Gastrocnemius medialis (tissue), 4 donors: ENCODE data around the gene WDR17. TPM values are rescaled to one million over a fixed set of nuclear protein-coding genes. Genes with fewer than 3 reads are reported as not detected.
A peak's percentile ranks its signal among the peaks of the same experiment; 100 is the strongest.

Experiments used
- ATAC-seq, 2 donors: fragments of 150-250 bp; one replicate each; pipeline ENCODE4 v1.9.1; 2016
- DNase-seq, 2 donors: peaks; one replicate each; pipeline ENCODE4 v3.0.0-alpha.2; 2019
- H3K27ac ChIP-seq, 4 donors: fragments of 200-600 bp; sonication (generic); 1 replicate in 1 of 4; 2 replicates in 3 of 4; pipeline ENCODE4 v1.5.1; 2016 to 2018; ENCODE audit warnings: mild to moderate bottlenecking in 2 of 4, moderate library complexity in 1 of 4
- H3K27me3 ChIP-seq, 3 donors: fragments of 200-600 bp; sonication (generic) in 2 of 3; 1 replicate in 1 of 3; 2 replicates in 2 of 3; pipeline versions ENCODE4 v1.5.1 to v1.6.0; 2016 to 2019; ENCODE audit warnings: mild to moderate bottlenecking in 1 of 3, moderate library complexity in 1 of 3
- H3K36me3 ChIP-seq, 2 donors: fragments of 200-600 bp; sonication (generic) in 1 of 2; one replicate each; pipeline ENCODE4 v1.5.1; 2017 to 2018
- H3K4me1 ChIP-seq, 2 donors: fragments of 200-600 bp; sonication (generic) in 1 of 2; one replicate each; pipeline ENCODE4 v1.5.1; 2016 to 2017; ENCODE audit warnings: mild to moderate bottlenecking in 2 of 2
- H3K4me3 ChIP-seq, 4 donors: fragments of 200-600 bp; sonication (generic) in 3 of 4; 1 replicate in 1 of 4; 2 replicates in 3 of 4; pipeline ENCODE4 v1.5.1; 2016 to 2019; ENCODE audit warnings: mild to moderate bottlenecking in 2 of 4
- H3K9me3 ChIP-seq, 3 donors: fragments of 200-600 bp; sonication (generic) in 2 of 3; 1 replicate in 1 of 3; 2 replicates in 2 of 3; pipeline ENCODE4 v1.5.1; 2016 to 2019
- CTCF ChIP-seq, 5 experiments: fragments of 450-650 bp in 3 of 5; fragments of 200-600 bp in 2 of 5; sonication (generic) in 2 of 5; IDR thresholded peaks in 4 of 5; conservative IDR thresholded peaks in 1 of 5; 1 replicate in 4 of 5; 2 replicates in 1 of 5; pipeline ENCODE4 v1.5.1; 2016 to 2019; ENCODE audit warnings: antibody characterized with exemption in 5 of 5, mild to moderate bottlenecking in 3 of 5, moderate library complexity in 3 of 5
- POLR2A ChIP-seq, 2 donors: fragments of 450-650 bp; IDR thresholded peaks; one replicate each; pipeline ENCODE4 v1.6.1; 2017; ENCODE audit warnings: antibody characterized with exemption in 2 of 2, mild to moderate bottlenecking in 2 of 2, moderate library complexity in 2 of 2
- in situ Hi-C, 4 donors: fragments of 200-750 bp; cut with MboI; loops; one replicate each; pipeline versions ENCODE4 v1.15.0 to v1.8.0; 2017; ENCODE audit warnings: low sequenced_read_pairs in 4 of 4
- intact Hi-C: fragments of 100-400 bp; cut with DNase I; formaldehyde crosslinking; loops from one replicate; pipeline ENCODE4 v1.15.1; 2023; ENCODE audit warnings: low total_unique reads
- total RNA-seq, 4 donors: library from RNA; depleted of rRNA; stranded (reverse); fragments of >200 nt; gene quantifications; one replicate each; pipeline versions ENCODE4 v1.1.0 to v1.2.3, GENCODE V29; 2016

The WDR17 gene
- total RNA-seq, 4 donors from 2014 or later = 0.10 to 0.36 (median 0.14) TPM

- no peak for ATAC-seq
- no peaks in the 10 kb centered on the region for H3K9me3 ChIP-seq
- in situ Hi-C loops = loop anchor here in 1 of 4 donors (25.0 kb wide), 1 partner anchor 198 kb away; no protein-coding TSS in a partner anchor
- no peak overlapping the region for H3K4me3 ChIP-seq
- intact Hi-C loops = no loop called here
- no peak overlapping the region for H3K27ac ChIP-seq
- H3K4me1 ChIP-seq = no peaks in the 10 kb centered on the region
- no peak for TF ChIP-seq POLR2A (IDR thresholded peaks at IDR 0.05)
- no peak for TF ChIP-seq CTCF (IDR thresholded peaks at IDR 0.05 in 4 of 5, conservative IDR thresholded peaks at IDR 0.05 in 1 of 5)
- DNase-seq = no peak
- H3K36me3 ChIP-seq = no peaks in the 10 kb centered on the region
- H3K27me3 ChIP-seq = no peaks in the 10 kb centered on the region
Measured at GRCh38 chr4:176139518-176139917, 73.9 kb downstream of the WDR17 start.

- intact Hi-C loops (no loop called here), in situ Hi-C loops (loop anchor here in 1 of 4 donors (25.0 kb wide), 1 partner anchor 195 kb away; no protein-coding TSS in a partner anchor)
- H3K4me1 ChIP-seq = no peaks in the 10 kb centered on the region
- no peak for DNase-seq
- no peaks in the 10 kb centered on the region for H3K36me3 ChIP-seq
- ATAC-seq = no peak
- H3K9me3 ChIP-seq = no peaks in the 10 kb centered on the region
- H3K4me3 ChIP-seq = no peak overlapping the region
- H3K27ac ChIP-seq = no peak overlapping the region
- no peaks in the 10 kb centered on the region for H3K27me3 ChIP-seq
- no peak for TF ChIP-seq CTCF (IDR thresholded peaks at IDR 0.05 in 4 of 5, conservative IDR thresholded peaks at IDR 0.05 in 1 of 5)
- no peak for TF ChIP-seq POLR2A (IDR thresholded peaks at IDR 0.05)
Measured at GRCh38 chr4:176142253-176142652, 76.6 kb downstream of the WDR17 start.

- H3K4me3 ChIP-seq = no peak overlapping the region
- no peak for ATAC-seq
- in situ Hi-C loops = loop anchor here (5.0 to 25.0 kb wide), 4 partner anchors 127 to 187 kb away; no protein-coding TSS in a partner anchor
Measured at GRCh38 chr4:176149680-176150355, 84.2 kb downstream of the WDR17 start.

GRCh38 chr4:176150356-176150682, 84.7 kb downstream of the WDR17 start:
- Histone ChIP-seq H3K27ac (peak overlapping the region in 3 of 4 donors; percentile 14 to 55 (median 42)), H3K4me1 (peaks cover 0 to 2% of the 10 kb centered on the region in 2 donors), H3K36me3 (no peaks in the 10 kb centered on the region), H3K4me3 (no peak overlapping the region), H3K9me3 (no peaks in the 10 kb centered on the region), H3K27me3 (no peaks in the 10 kb centered on the region)
- intact Hi-C loops (loop anchor here (1.0 to 10.0 kb wide), 5 partner anchors 77 to 486 kb away; no protein-coding TSS in a partner anchor), in situ Hi-C loops (loop anchor here in 2 of 4 donors (5.0 kb wide), 3 partner anchors 127 to 187 kb away; no protein-coding TSS in a partner anchor)
- ATAC-seq (peak; percentile 74 to 88), DNase-seq (no peak)
- TF ChIP-seq CTCF (IDR thresholded peaks at IDR 0.05 in 4 of 5, conservative IDR thresholded peaks at IDR 0.05 in 1 of 5) = peak; percentile 43 to 60 (median 54)
- no peak for TF ChIP-seq POLR2A (IDR thresholded peaks at IDR 0.05)

More at GRCh38 chr4:176149680-176150355, 84.2 kb downstream of the WDR17 start:
- Histone ChIP-seq H3K9me3 (no peaks in the 10 kb centered on the region), H3K36me3 (no peaks in the 10 kb centered on the region), H3K4me1 (peaks cover 0 to 2% of the 10 kb centered on the region in 2 donors), H3K27me3 (no peaks in the 10 kb centered on the region), H3K27ac (peak overlapping the region in 1 of 4 donors; percentile 55)
- intact Hi-C loops = loop anchor here (1.0 to 10.0 kb wide), 5 partner anchors 77 to 485 kb away; no protein-coding TSS in a partner anchor
- DNase-seq = no peak
- TF ChIP-seq CTCF (IDR thresholded peaks at IDR 0.05 in 4 of 5, conservative IDR thresholded peaks at IDR 0.05 in 1 of 5) (no peak), POLR2A (IDR thresholded peaks at IDR 0.05) (no peak)
